GM21528 (cell line): ENCODE data around the gene TEX261.
A peak's percentile ranks its signal among the peaks of the same experiment; 100 is the strongest.

Experiments
- ATAC-seq: cut with Tn5 transposase; IDR thresholded peaks from one replicate; pipeline ENCODE4 v1.9.1; 2021; ENCODE audit warnings: mild to moderate bottlenecking, moderate library complexity; ENCODE audit not compliant: unreplicated experiment, low FRiP score

TEX261 gene

DNA sequence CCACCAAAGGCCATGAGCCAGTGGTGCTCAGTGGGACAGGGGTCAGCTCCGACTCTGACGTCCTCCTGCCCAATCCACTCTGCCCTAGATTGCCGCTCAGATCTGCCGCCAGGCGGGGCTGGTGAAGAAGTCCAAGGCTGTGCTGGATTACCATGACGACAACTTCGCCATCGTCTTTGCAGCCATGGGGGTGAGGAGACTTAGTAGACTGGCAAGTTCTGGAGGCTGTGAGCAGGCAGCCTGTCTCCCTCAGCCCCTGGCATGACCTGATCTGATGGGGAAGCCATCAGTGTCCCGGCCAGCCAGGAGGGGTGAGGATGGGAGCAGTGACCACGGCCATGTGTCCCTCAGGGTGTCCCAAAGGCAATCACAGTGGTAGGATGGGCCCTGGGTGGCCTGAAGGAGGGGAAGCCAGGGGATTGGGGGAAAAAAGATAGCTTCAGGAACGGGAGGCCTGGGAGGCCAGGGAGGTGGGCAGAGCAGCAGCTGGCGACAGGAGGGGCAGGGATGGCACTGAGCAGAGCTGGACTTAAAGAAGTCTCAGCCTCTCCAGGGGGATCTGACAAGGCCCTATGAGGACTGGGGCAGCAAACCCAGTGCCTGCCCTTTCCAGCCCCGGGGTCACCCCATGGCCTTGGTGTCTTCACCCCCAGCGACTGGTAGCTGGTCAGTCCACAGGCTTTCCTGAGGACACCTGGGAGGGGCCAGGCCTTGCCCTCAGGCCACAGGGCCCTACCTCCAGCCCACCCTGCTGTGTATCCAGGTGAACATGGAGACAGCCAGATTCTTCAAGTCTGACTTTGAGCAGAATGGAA is 33.6 kb downstream of the TEX261 start:
- ATAC-seq: no peak

DNA sequence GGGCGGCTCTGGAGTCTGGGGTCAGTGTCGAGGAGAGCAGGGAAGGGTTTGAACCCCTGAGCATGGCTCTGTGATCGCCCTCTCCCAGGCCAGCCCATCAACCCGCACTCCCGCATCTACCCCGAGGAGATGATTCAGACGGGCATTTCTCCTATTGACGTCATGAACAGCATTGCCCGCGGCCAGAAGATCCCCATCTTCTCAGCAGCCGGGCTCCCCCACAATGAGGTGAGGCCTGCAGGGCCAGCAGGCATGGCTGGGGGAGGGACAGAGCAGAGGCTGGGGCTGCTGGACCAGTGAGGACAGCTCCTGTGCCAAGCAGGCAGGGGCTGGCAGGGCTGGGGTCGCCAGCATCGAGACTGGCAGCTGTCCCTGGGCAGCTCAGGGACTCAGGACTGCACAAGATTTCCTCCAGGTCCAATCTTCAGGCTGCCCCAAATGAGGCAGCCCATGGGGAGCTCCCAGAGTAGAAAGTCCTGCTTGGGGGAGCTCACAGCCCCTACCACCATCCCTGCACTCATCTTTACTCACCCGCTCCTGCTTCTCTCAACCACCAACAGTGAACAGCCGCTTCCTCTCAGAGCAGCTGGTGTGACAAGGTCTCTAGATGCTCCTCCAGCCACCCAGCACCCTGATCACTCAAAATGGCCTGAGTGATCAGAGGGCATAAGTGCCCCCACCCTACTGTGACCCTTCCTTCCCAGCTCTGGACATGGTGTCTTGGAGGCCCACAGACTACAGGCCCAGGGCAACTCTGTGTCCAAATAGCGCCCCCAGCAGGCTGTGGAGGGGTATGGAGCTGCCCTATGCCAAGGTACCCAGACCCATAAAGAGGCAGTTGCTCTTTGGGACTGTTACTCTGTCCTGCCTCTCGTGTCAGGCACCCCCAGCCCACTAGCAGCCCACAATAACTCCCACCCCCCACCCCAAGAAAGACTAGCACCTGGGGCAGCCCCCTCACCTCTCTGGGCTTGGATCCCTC is 34.5 kb downstream of the TEX261 start:
- ATAC-seq: no peak

DNA sequence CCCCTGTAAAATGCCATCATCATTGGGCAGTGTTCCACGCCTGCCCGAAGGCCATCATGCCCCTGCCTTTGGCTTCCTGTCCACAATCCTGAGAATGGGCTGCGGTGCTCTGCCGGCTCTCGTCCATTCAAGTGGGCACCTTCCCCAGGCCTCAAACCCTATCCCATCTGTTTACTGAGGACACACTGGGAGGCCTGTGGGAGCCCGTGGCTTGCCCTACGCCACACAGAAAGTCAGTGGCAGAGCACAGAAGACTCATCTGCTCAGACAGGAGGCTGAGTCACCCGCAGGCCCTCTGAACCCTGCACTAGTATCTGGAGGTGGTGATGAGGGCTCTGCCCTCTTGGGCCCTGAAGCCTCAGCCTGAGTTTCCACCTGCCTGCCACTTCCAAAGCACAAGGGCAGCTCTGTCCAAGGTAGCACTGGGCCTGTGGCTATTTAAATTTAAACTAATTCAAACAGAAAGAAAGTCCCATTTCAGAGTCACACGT is 35.4 kb downstream of the TEX261 start:
- ATAC-seq: no peak

DNA sequence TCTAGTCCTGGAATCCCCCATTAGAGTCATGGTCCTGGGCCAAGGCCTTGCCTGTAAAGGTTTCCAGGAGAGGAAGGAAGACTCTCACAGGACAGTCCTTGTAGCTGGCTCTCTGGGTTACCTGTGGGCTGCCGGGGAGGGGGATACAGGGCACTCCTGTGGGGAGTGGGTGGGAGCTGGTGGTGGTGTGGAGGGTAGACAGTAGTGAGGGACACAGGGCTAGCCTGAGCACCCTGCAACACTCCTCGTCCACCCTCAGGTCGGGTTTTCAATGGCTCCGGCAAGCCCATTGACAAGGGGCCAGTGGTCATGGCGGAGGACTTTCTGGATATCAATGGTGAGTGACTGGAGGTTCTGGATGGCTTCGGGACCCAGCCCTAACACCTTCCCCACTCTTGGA is 35.9 kb downstream of the TEX261 start:
- no peak for ATAC-seq

DNA sequence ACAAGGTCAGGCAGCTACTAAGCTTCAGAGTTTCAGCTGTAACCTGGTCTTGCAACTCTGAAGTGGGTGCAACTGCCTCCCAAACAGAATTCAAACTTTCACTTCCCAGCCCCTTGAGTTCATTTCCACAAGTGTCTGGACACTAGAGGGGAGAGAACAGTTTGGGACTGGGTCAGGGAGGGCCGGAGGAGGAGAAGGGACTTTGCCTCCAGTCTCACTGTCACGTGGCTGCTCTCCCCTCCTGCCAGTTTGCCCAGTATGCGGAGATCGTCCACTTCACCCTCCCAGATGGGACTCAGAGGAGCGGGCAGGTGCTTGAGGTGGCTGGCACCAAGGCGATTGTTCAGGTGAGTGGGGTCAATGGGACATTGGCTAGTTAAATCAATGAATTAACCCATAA is 36.9 kb downstream of the TEX261 start:
- no peak for ATAC-seq

DNA sequence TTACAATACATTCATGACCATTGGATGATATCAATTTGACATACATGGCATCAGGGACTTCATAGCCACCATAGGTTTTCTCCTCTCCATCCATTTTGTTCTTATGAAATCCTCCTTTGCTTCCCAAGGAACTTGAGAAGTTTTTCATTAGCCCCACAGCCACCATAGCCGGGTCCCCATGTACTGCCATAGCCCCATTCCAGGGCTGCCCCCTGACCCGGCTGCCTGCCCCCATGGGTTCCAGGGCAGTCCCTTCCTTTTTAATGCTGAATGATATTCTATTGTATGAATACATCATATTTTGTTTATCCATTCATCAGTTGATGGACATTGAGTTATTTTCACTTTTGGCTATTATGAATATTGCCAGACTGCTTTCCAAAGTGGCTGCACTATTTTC is 38.5 kb downstream of the TEX261 start:
- no peak for ATAC-seq

DNA sequence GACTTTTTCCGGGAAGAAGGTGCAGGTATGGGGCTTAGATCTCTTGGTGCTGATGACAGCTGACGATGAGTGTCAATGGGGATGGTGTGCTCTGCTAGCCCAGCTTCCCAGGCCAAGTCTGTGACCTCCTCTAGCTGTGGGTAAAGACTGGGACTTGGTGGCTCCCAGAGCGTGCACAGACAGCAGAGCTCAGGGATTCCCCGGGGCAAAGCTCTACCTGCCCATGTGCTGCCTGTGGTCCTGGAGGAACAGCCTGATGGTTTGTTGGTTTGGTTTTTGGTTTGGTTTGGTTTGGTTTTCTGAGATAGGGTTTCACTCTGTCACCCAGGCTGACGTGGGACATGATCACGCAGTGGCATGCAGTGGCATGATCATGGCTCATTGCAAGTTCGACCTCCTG is 39.8 kb downstream of the TEX261 start:
- ATAC-seq: no peak

DNA sequence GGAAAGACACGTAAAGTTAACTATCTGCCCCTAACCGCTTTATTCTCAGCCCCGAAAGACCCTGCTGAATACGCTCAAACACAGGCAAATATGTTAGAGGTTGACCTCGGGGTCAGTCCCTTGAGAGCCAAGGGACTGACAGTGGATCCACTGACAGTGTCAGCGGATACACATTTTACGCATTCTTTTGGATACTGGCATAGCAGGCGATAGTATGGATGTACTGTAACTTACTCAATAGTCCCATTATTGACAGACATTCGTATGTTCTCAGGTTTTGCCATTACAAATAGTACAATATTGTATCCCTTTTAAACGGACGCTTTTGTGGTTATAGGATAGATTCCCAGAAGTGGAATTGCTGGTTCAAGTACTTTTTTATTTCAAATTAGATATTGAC is 45.6 kb downstream of the TEX261 start:
- no peak for ATAC-seq

DNA sequence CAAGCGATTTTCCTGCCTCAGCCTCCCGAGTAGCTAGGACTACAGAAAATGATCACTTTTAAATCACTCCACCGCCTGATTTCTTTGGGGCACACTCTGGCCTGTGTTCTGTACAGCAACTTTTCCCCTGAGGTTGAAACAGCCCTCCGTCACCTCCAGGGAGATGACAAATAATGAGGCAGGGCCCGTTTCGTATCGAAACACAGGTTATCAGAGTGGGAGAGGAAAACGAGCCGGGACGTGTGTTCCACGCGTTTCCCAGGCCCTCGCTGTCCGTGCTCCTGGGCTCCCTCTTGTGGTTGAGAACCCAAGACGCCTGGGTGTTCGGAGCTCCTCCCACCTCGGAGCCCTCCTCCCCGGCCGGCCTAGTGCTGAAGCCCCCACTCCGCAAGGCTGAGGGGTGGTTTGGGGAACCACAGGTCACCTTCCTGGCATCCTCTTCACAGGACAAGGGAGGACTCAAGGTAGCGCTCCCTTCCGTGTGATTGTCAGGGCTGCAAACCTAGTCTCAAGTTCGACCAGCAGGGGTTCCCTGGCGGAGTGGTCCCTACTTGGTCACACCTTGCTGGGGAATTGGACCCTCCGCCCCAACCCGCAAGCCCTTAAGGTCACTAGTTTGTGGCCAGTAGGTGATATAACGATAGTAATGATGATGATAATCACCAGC is 46.2 kb downstream of the TEX261 start:
- peak; percentile 73 for ATAC-seq

DNA sequence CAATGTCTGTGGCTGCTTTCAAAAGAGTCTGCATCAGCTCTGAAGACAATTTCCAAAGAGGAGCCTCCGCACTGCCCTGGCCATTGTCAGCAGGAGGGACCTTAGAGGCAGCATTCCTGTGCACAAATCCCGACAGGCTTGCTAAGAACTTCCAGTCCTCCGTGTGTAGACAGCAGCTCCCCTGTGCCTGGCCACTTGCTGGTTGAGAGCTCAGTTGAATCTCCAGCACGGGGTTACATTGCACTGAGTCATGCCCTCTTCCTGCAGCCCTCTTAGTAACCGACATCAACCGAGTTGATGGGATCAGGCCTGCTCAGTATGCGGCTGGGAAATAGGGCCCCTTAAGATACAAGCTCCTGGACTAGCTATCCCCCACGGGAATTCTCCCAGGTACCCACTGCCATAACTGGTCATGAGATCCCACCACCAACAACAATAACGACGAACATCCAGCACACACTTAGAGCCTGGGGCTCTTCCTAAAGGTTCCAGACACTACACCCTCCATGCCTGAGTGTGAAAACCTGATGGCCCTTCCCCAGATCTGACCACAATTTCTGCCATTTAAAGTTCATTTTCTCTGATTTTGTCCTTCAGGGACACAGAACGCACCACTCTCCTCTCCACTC is 47.0 kb downstream of the TEX261 start:
- ATAC-seq: no peak

DNA sequence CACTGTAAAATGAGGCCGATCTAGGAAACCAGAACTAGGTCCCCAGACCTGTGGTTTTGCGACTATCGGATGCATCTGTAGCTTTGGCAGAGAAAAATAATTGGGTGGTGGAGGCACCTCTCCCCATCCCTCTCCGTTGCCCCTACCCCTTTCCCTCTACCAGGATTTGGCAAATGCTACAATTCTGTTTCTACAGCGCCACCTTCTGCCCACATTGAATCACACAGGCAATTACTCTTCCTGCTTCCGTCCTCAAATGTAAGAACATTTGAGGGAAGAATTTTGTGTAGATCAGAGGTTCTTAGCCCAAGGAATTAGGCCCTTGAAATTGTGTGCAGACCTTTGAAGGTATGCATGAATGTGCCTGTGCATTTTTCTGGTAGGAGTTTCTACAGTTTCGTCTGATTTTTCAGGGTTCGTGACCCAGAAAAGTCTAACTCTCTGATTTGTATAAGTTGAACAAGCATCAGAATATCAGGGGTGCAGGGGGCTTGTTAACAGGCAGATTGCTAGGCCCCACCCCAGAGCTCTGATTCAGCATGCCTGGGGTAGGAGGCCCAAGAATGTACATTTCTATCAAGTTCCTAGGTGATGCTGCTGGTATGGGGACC is 47.7 kb downstream of the TEX261 start:
- no peak for ATAC-seq

DNA sequence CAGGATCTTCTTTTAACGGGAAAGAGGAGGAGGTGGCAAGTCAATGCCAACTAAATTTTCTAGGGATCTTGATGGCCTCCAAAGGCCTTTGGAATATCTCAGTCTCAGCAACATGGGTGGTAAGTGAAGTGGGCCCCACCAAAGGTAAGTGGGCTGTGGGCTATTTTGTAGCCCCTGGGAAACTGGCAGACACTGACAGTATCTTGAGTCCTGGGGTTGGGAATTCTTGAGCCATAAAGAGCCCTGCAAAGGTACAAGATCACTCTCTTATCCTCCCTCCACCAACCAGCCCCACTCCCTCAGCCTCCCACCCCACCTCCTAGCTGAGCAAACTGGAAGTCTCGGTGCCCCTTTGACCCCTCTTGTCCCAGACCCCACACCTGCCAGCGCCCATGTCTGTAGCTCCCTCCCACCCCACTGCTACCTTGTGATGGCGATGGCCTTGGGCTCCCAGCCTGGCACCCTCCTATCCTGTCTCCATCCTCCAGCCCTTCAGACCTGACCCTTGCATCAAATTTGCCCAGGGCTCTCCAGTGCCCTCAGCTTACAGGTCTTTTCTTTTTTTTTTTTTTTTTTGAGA is 50.5 kb downstream of the TEX261 start:
- no peak for ATAC-seq

DNA sequence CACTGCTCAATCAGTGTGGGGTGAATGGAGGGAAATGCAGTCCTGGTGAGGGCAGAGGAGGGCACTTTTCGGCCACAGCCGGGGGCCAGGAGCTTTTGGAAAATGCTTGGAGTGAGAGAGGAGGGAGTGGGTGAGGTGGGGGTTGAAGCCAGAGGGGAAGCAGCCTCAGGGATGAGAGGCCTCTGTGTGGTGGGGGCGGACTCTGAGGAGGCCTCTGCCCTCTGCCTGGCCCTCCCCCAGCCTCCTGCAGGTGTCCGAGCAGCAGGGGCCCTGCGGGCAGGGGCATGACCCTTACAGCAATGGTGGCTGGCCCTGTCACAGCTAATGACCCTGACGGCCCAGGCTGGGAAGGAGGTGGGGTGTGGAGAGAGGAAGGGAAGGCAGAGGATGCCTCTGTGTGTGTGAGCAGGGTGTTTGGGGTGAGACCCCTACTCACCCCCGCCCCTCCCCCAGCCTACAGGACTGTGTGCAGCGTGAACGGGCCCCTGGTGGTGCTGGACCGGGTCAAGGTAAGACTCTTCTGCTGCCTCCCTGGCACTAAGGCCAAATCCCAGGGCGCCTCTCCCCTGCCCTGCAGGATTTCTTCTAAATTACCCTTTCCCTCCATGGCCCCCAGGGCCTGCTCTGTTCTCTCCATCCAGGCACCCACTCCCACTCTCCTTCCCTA is 51.3 kb downstream of the TEX261 start:
- no peak for ATAC-seq

DNA sequence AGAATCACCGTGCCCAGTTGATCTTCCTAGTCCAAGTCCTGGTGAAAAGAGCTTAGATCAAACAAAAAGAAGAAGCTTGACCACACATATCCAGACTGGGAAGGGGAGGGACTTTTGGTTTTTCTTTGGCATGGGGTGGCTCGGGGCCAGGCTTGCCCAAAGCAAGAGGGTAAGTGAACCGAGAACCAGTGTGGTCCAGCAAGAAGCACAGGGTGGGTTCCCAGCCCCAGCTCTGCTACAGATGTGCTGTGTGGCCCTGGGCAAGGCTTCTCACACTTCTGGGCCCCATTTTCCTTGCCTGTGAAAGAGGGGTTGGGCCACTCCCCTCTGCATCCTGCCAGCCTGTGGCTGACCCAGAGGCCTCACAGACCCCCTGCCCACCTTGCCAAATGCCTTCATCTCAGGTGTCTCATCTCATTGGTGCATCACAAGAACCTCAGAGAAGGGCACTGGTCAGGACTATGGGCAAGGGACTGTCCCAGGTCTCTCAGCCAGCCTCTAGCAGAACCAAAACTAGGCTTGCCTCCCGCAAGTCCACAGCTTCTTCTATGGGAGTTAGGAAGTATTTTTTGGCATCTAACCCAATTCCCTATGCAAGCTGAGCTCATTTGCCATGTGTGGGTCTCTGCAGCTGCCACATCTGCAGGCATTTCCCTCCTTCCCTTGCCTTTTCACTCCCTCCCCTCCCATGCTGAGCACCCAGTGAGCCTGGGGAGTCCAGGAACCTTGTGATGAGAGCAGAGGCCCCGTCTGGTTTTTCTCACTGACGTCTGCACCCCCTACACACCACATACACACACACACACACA is 52.1 kb downstream of the TEX261 start:
- ATAC-seq: no peak

DNA sequence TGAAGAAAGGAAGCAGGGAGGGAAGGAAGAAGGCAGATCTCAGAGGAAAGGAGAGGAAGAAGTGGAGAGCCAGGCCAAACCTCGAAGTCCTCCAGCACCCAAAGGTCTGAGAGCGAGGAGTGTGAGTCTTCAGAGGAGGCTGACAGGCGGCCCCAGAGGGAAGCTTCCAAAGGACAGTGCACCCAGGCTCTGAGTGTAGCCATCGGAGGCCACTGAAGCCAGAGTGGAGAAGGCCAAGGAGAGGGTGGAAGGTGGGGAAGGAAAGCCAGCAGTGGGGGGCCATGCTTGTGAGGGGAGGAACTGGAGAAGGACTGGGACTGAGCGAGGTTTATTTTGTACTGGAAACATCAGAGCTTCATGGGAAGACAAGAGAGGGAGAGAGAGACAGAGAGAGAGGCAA is 53.0 kb downstream of the TEX261 start:
- ATAC-seq: no peak

DNA sequence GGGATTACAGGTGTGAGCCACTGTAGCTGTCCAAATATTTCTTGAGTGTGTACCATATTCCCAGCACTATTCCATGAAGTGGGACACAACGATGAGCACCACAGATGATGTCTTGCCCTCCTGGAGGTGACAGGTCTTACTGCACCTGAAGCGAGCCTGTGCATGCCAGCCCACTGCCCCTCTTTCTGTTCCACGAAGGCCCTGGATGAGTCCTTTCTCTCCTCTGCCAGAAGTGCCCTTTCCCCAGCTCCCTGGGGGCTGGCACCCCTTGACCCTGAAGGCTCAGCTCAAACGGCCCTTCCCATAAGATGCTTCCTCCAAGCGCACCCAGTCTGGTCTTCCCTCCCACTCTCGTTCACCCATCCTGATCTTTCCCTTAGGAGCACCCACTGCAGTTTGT is 53.5 kb downstream of the TEX261 start:
- ATAC-seq: no peak

DNA sequence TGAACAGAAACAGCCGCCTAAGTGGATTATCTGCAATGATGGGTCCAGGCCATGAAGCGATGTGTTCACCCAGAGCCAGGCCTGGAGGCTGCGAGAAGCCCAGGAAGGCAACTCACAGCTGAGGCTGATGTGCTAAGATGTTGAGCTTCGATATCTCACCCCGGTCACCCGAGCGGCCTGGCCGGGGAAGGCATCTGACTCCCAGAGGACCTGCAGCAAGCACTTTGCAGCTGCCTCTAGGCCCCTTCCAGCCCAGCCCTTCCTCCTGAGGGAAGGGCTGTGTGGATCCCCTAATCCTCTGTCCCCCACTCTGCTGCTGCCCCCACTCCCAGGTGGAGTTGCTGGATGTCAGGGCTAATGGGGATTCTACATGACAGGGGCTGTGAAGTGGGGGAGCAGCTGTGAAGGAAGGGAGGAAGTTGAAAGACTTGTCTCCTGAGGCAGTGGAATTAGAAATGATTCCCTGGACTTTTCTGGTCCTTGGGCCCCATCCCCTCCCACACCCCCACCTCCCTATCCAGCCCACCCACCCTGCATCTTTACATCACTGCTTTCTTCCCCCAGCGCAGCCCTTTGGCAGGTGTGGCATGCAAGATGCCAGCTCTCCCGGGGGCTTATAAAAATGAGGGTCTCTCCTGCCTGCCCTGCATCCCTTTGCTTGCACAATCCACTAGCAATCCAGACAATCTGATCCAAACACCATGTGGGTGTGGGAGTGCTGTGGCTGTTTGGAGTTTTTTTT is 54.7 kb downstream of the TEX261 start:
- no peak for ATAC-seq
